ENCODE results near the gene SLC2A13. TPM values are rescaled to one million over a fixed set of nuclear protein-coding genes. Genes with fewer than 3 reads are reported as not detected.

The SLC2A13 gene
- total and polyA plus RNA-seq, 2 donors (not counting 3 experiments of a cell fraction or from before 2014, with no cell fraction given), result 1.2 to 4.9 TPM

- no peaks in the 10 kb centered on the region for H3K9me3 ChIP-seq (replicated peaks; ENCODE audit: control insufficient read depth, insufficient read depth, low read length)
- POLR2A ChIA-PET, result no interaction called here
- H3K27ac ChIP-seq (ENCODE audit: insufficient read depth, low read depth, low read length), result no peak overlapping the region
- CTCF ChIA-PET, result no interaction called here
- H3K9me1 ChIP-seq (replicated peaks; ENCODE audit: control insufficient read depth, extremely low read depth, insufficient read depth, low read length), result no peaks in the 10 kb centered on the region
- no peak overlapping the region for H2AFZ ChIP-seq (ENCODE audit: low read depth, low read length)
- no peaks in the 10 kb centered on the region for H4K20me1 ChIP-seq (replicated peaks; ENCODE audit: control insufficient read depth, extremely low read depth, insufficient read depth, low read length)
- H3K4me1 ChIP-seq (ENCODE audit: control insufficient read depth, extremely low read depth, insufficient read depth, low read length), result no peaks in the 10 kb centered on the region
- dilution Hi-C loops (cut with MboI; ENCODE audit: extremely low pct_ligation_motif_present, low sequenced_read_pairs), result no loop called here
- no peaks in the 10 kb centered on the region for H3K27me3 ChIP-seq (ENCODE audit: control insufficient read depth in 2 of 2, insufficient read depth in 2 of 2, low read length in 2 of 2)
- H3K79me2 ChIP-seq (ENCODE audit: control insufficient read depth, insufficient read depth, low read length), result no peaks in the 10 kb centered on the region
- no peak for FAIRE-seq
- no TSS peak for BruUV-seq (replicated peaks)
- H3K36me3 ChIP-seq (ENCODE audit: control insufficient read depth in 2 of 2, extremely low read depth in 1 of 2, insufficient read depth in 2 of 2, low read length in 2 of 2), result no peaks in the 10 kb centered on the region
- intact Hi-C loops (cut with micrococcal nuclease), result no loop called here
- no peak overlapping the region for H3K4me3 ChIP-seq (replicated peaks in 1 of 3; ENCODE audit: insufficient read depth in 1 of 3, low read depth in 1 of 3, low read length in 3 of 3)
- no peak overlapping the region for H3K9ac ChIP-seq (replicated peaks; ENCODE audit: extremely low read depth, insufficient read depth, low read length)
- H3K4me2 ChIP-seq (ENCODE audit: insufficient read depth, low read length), result no peak overlapping the region
- TF ChIP-seq MAX (IDR thresholded peaks at IDR 0.05; ENCODE audit: insufficient read depth, insufficient read length) (no peak), MYC (IDR thresholded peaks at IDR 0.05; ENCODE audit: low read depth, low read length) (no peak), POLR2A (IDR thresholded peaks at IDR 0.05; ENCODE audit: low read depth, low read length) (no peak), GATA2 (IDR thresholded peaks at IDR 0.05; ENCODE audit: insufficient read depth, insufficient read length, low read depth, low read length) (no peak), POLR2AphosphoS5 (IDR thresholded peaks at IDR 0.05; ENCODE audit: insufficient read depth, low read depth, low read length) (no peak), EZH2 (IDR thresholded peaks at IDR 0.05; ENCODE audit: borderline replicate concordance, low read depth, low read length, severe bottlenecking) (no peak), FOS (IDR thresholded peaks at IDR 0.05; ENCODE audit: borderline replicate concordance, insufficient read depth, low read length) (no peak)
- DNase-seq (ENCODE audit: low read depth, low spot score), result no peak
These were observed 326.0 kb downstream of the SLC2A13 start for GRCh38 chr12:39779768-39780340.

- POLR2A ChIA-PET, result no interaction called here
- no peaks in the 10 kb centered on the region for H4K20me1 ChIP-seq (replicated peaks; ENCODE audit: control insufficient read depth, extremely low read depth, insufficient read depth, low read length)
- H3K27ac ChIP-seq (ENCODE audit: insufficient read depth, low read depth, low read length), result no peak overlapping the region
- no peak overlapping the region for H3K4me3 ChIP-seq (replicated peaks in 1 of 3; ENCODE audit: insufficient read depth in 1 of 3, low read depth in 1 of 3, low read length in 3 of 3)
- TF ChIP-seq POLR2A (IDR thresholded peaks at IDR 0.05; ENCODE audit: low read depth, low read length) (no peak), FOS (IDR thresholded peaks at IDR 0.05; ENCODE audit: borderline replicate concordance, insufficient read depth, low read length) (no peak), EZH2 (IDR thresholded peaks at IDR 0.05; ENCODE audit: borderline replicate concordance, low read depth, low read length, severe bottlenecking) (no peak), MYC (IDR thresholded peaks at IDR 0.05; ENCODE audit: low read depth, low read length) (no peak), CTCF (IDR thresholded peaks at IDR 0.05; ENCODE audit: extremely low read depth in 1 of 2, insufficient read depth in 1 of 2, low read depth in 1 of 2, low read length in 2 of 2) (no peak)
- H3K9me3 ChIP-seq (replicated peaks; ENCODE audit: control insufficient read depth, insufficient read depth, low read length), result no peaks in the 10 kb centered on the region
- H3K4me2 ChIP-seq (ENCODE audit: insufficient read depth, low read length), result no peak overlapping the region
- BruUV-seq (replicated peaks), result no TSS peak
- H3K36me3 ChIP-seq (ENCODE audit: control insufficient read depth in 2 of 2, extremely low read depth in 1 of 2, insufficient read depth in 2 of 2, low read length in 2 of 2), result no peaks in the 10 kb centered on the region
- dilution Hi-C loops (cut with MboI; ENCODE audit: extremely low pct_ligation_motif_present, low sequenced_read_pairs) (no loop called here), intact Hi-C loops (cut with micrococcal nuclease) (no loop called here)
- no peaks in the 10 kb centered on the region for H3K4me1 ChIP-seq (ENCODE audit: control insufficient read depth, extremely low read depth, insufficient read depth, low read length)
- H3K9ac ChIP-seq (replicated peaks; ENCODE audit: extremely low read depth, insufficient read depth, low read length), result no peak overlapping the region
- H3K79me2 ChIP-seq (ENCODE audit: control insufficient read depth, insufficient read depth, low read length), result no peaks in the 10 kb centered on the region
- no peak for FAIRE-seq
- no peak overlapping the region for H2AFZ ChIP-seq (ENCODE audit: low read depth, low read length)
- DNase-seq (ENCODE audit: low read depth, low spot score), result no peak
- no peaks in the 10 kb centered on the region for H3K9me1 ChIP-seq (replicated peaks; ENCODE audit: control insufficient read depth, extremely low read depth, insufficient read depth, low read length)
- CTCF ChIA-PET, result no interaction called here
- H3K27me3 ChIP-seq (ENCODE audit: control insufficient read depth in 2 of 2, insufficient read depth in 2 of 2, low read length in 2 of 2), result no peaks in the 10 kb centered on the region
These were observed 328.4 kb downstream of the SLC2A13 start for GRCh38 chr12:39777465-39777864.
